Measurements from ENCODE around the gene MEAF6.

Gene MEAF6

DNA sequence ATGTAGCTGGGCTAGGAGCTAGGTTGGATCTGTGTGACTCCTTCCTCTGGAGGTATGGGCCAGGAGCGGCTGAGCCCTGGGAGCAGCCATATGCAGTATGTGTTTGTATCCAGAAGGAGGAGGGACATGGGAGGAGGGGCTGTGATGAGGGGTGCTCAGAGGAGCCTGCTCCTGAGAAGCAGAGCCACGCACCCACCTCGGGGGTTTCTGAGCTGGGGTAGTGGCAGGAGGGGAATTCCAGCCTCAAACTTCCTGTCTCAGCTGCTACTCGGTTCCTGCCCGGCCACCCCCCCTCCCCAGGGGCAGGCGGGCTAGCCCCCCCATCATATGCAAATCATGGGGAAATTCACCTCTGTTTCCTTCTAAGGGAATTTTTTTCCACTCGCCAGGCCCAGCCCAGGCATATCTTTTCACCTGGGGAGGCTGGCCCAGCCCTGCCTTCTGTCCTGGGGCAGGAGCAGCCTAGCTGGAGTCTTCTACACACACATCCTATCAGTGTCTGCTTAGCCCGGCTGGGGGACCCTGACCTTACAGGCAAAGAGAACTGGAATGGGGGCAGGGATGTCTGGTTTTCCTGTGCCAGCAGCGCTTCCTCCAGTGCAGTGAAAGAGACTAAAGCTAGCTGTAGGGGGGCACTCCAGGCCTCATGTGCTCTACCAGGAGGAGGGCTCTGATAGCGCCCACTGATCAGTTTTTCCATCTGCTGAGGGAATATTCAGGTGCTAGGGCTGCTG is 37.2 kb downstream of the MEAF6 start:
- Mint-ChIP-seq H3K4me3 (peak overlapping the region; percentile 90 to 96), H3K27ac (peak overlapping the region; percentile 97), H3K36me3 (peaks cover 63 to 65% of the 10 kb centered on the region in 2 donors), H3K4me1 (peaks cover 50 to 86% of the 10 kb centered on the region in 2 donors), H3K9me3 (no peaks in the 10 kb centered on the region), H3K27me3 (peaks cover 0 to 2% of the 10 kb centered on the region in 2 donors)
- DNase-seq (peak; percentile 87), ATAC-seq (replicated peaks) (peak; percentile 58 to 65)

DNA sequence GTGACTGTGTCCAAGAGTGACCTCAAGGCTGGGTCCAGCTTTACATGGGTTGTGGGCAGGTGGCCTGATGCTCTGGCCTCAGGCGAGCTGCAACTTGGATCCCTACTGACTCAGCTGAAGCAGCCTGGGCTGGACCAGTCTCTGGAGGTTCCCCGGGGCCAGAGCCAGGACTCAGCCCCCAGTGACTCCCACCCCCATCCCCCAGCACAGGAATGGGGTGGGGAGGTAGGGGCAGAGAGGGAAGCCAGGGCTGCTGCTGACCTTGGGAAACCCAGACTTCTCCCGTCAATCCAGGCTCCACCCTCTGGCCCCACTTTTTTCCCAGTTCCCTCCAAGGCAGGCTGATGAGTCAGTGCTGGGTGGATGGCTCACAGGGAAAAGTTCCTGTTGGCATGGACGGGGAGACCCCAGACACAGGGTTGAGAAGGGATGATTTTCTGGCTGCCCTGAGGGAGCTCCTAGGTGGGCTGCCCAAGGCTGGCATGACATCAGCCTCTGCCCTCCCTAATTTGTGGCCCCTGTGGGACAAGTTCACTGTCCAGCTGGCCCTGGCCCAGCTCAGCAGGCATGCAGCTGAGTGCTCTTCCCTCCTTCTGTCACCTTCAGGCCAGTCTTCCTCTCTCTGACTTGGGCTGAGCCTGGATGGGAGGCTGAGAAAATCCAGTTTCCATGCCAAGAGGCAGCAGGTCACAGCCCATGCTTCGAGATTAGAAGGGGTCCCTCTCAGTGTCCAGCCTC is 37.9 kb downstream of the MEAF6 start:
- Mint-ChIP-seq H3K4me1 (peaks cover 53 to 86% of the 10 kb centered on the region in 2 donors), H3K27ac (peak overlapping the region; percentile 97), H3K27me3 (peaks cover 4 to 9% of the 10 kb centered on the region in 2 donors), H3K36me3 (peaks cover 56 to 58% of the 10 kb centered on the region in 2 donors), H3K9me3 (no peaks in the 10 kb centered on the region), H3K4me3 (peak overlapping the region; percentile 90 to 96)
- no peak for DNase-seq
- ATAC-seq (replicated peaks): peak in 1 of 2 donors; percentile 0

DNA sequence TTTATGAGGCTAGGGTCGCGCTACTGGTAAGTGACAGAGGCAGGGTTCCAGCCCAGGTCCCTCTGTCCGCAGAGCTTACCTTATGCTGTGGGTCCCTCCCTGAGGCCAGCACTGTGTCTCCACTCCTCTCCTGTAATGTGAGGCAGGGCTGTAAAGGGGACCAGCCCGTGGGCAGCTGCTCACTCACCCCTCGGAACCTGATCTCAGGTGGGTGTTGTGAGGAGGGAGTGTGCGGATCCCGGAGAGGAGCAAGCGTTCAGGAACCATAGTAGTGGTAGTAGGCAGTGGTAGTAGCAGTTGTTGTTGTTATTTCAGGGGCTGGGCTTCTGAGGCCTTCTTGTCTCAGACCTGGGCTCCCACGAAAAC is 38.5 kb downstream of the MEAF6 start:
- peak overlapping the region; percentile 97 for H3K27ac Mint-ChIP-seq
- peaks cover 51 to 52% of the 10 kb centered on the region in 2 donors for H3K36me3 Mint-ChIP-seq
- peaks cover 7 to 12% of the 10 kb centered on the region in 2 donors for H3K27me3 Mint-ChIP-seq
- peak overlapping the region; percentile 90 to 96 for H3K4me3 Mint-ChIP-seq
- ATAC-seq (replicated peaks) (no peak), DNase-seq (no peak)
- H3K4me1 Mint-ChIP-seq: peaks cover 50 to 84% of the 10 kb centered on the region in 2 donors
- no peaks in the 10 kb centered on the region for H3K9me3 Mint-ChIP-seq

DNA sequence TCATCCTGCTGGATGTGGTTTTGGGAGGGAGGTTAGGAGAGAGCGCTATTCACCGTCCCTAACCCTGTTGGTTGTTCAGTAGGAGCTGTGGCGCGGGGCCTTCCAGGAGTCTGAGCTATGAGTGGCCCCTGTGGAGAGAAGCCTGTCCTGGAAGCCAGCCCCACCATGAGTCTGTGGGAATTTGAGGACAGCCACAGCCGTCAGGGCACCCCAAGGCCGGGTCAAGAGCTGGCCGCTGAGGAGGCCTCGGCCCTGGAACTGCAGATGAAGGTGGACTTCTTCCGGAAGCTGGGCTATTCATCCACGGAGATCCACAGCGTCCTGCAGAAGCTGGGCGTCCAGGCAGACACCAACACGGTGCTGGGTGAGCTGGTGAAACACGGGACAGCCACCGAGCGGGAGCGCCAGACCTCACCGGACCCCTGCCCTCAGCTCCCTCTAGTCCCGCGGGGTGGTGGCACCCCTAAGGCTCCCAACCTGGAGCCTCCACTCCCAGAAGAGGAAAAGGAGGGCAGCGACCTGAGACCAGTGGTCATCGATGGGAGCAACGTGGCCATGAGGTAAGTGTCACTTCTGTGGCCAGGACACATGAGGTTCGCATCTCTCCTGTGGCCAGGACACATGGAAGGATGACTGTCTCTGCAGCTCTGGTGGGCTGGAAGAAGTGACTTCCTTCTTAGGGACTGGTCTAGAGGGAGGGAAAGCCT is 39.0 kb downstream of the MEAF6 start:
- Mint-ChIP-seq H3K4me1 (peaks cover 46 to 79% of the 10 kb centered on the region in 2 donors), H3K4me3 (peak overlapping the region; percentile 90 to 96), H3K27me3 (peaks cover 7 to 12% of the 10 kb centered on the region in 2 donors), H3K36me3 (peaks cover 48 to 50% of the 10 kb centered on the region in 2 donors), H3K27ac (peak overlapping the region; percentile 97), H3K9me3 (no peaks in the 10 kb centered on the region)
- ATAC-seq (replicated peaks) (no peak), DNase-seq (no peak)

DNA sequence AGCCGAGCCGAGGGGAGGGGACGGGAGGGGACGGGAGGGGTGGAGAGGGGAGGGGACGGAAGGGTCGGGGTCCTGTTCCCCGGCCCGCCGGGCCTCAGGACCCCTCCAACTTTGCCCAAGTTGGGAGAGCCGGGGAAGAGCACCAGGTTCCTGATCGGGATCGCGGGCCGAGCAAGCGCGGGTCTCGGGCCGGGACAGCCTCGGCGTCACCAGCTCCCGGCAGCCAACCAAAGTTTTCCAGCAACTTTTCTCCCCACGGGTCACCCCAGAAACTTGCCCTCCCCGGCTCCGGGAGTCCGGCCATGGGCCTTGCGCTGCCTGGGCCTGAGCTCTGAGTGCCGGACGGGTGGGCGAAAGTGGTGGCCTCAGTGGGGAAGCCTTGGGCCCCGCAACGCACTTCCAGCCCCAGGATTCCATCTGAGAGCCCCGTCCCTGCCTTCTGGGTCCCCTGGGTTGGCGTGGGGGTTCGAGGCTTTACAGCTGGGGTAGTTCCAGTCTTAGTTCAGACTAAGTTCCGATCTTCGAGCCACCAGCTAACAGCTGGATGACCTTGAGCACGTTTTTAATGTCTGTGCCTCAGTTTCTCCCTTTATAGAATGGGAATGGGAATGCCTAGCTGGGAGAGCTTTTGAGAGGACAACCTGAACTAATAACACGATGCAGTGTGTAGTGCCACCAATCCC is 39.7 kb downstream of the MEAF6 start:
- peak; percentile 0 to 5 for ATAC-seq (replicated peaks)
- peaks cover 45 to 72% of the 10 kb centered on the region in 2 donors for H3K4me1 Mint-ChIP-seq
- H3K27ac Mint-ChIP-seq: peak overlapping the region; percentile 97
- H3K36me3 Mint-ChIP-seq: peaks cover 43 to 49% of the 10 kb centered on the region in 2 donors
- no peak for DNase-seq
- peaks cover 7 to 12% of the 10 kb centered on the region in 2 donors for H3K27me3 Mint-ChIP-seq
- peak overlapping the region; percentile 90 to 96 for H3K4me3 Mint-ChIP-seq
- H3K9me3 Mint-ChIP-seq: no peaks in the 10 kb centered on the region

DNA sequence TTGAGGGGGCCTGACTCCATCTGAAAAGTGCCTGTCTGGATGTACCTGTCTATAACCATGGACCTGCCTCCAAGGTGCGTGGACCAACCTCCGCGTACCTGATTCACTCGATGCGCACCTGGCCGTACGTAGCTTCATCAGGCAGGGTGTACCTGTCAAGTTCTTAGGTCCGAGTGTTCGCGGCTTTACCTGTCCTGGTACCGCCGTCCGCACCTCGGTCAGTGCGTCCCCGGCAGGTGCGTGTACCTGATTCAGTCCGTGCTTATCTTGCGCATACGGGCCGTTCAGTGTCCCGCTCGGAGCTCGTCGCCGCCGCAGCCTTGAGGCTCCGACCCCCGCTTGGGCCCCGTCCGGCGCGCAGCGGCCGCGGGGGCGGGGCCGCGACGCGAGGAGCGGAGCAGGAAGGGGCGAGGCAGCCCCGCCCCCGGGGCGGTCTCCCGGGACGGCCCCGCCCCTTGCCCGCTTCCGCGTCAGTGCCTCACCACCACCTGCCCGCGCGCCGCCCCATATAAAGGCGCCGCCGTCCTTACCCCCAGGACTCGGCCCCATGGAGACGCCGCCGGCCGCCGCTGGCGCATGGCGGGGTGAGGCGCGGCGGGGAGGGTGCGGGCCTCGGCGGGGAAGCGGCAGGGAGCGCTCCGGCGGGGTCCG is 40.4 kb downstream of the MEAF6 start, which contains the start of gene ZC3H12A:
Gene ZC3H12A, plus strand, starts transcription at position 535 of the 651 bp plus-strand sequence. CDS start 917 bp downstream, outside the sequence.
- Mint-ChIP-seq H3K36me3 (peaks cover 37 to 42% of the 10 kb centered on the region in 2 donors), H3K4me3 (peak within 1 kb of the TSS; percentile 90 to 96), H3K4me1 (peaks cover 46 to 72% of the 10 kb centered on the region in 2 donors), H3K27ac (peak within 1 kb of the TSS; percentile 97), H3K27me3 (peaks cover 7 to 17% of the 10 kb centered on the region in 2 donors), H3K9me3 (no peaks in the 10 kb centered on the region)
- ATAC-seq (replicated peaks) (peak; percentile 61 to 73), DNase-seq (peak; percentile 89)

DNA sequence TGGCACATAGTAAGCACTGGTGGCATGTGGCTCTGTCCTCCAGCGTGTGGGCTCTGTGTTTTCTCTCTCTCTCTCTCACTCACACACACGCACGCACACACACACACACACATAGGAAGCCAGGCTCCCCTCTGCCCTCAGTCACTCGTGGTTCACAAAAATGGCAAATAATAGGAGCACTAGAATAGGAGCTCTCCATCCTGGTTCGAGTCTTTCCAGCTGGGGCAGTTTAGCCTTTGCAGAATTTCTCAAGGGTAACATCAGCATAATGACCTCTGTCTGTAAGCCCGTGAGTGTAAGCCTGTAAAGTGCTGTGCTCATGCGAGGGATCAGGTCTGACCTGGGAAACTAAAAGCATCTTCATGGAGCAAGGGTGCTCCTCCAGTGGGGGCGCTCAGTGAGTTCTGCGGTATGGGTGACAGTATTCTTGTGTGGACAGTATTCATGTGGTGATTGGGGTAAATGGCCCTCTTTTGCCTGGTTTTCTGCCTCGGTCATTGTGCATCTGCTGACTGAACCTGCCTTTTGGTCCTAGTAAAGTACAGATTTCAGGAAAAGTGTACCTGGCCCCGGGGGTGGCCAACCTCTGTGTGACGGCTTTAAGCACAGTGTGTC is 41.0 kb downstream of the MEAF6 start:
- peak overlapping the region; percentile 63 for H3K27ac Mint-ChIP-seq
- peaks cover 33 to 36% of the 10 kb centered on the region in 2 donors for H3K36me3 Mint-ChIP-seq
- H3K9me3 Mint-ChIP-seq: no peaks in the 10 kb centered on the region
- ATAC-seq (replicated peaks) (no peak), DNase-seq (no peak)
- H3K27me3 Mint-ChIP-seq: peaks cover 7 to 17% of the 10 kb centered on the region in 2 donors
- H3K4me1 Mint-ChIP-seq: peaks cover 43 to 66% of the 10 kb centered on the region in 2 donors
- H3K4me3 Mint-ChIP-seq: peak overlapping the region; percentile 90 to 96

DNA sequence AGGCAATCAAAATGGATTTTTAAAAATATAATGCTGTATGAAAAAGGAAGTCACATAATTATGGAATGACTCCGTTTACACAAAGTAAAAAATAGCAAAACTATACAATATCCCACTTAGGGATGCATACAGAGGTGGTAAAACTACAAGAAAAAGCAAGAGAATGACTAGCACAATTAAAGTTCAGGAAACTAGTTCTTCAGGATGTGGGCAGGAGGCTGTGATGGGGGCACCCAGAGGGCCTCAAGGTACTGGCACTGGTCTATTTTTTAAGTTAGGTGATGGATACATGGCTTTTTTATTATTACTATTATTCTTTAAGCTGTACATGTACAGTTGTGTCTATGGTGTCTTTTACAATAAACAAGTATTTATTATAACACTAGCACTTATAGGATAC is 41.6 kb downstream of the MEAF6 start:
- Mint-ChIP-seq H3K9me3 (no peaks in the 10 kb centered on the region), H3K4me1 (peaks cover 42 to 60% of the 10 kb centered on the region in 2 donors), H3K36me3 (peaks cover 29 to 31% of the 10 kb centered on the region in 2 donors), H3K27ac (no peak overlapping the region), H3K4me3 (no peak overlapping the region), H3K27me3 (peaks cover 7 to 17% of the 10 kb centered on the region in 2 donors)
- DNase-seq (no peak), ATAC-seq (replicated peaks) (no peak)

DNA sequence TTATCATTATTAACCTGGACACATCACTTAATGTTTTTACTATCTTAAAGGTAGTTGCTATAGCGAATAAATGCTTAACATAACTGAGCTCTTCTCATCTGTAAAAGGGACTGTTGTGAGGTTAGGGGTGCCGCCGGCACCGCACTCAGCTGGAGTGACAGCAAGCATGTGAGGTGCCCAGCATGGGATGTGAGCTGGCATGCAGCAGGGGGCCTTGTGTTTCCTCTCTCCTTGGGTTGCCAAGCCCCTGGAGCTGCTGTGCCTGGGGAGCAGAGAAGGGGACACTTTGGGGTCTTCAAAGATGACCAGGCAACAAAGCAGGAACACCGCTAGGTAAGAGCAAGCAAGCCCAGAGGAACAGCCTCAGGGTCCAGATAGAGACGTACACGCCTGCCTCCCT is 42.3 kb downstream of the MEAF6 start:
- H3K36me3 Mint-ChIP-seq: peaks cover 23 to 24% of the 10 kb centered on the region in 2 donors
- H3K4me3 Mint-ChIP-seq: peak overlapping the region in 1 of 2 donors; percentile 8
- DNase-seq: no peak
- H3K27ac Mint-ChIP-seq: no peak overlapping the region
- peaks cover 7 to 17% of the 10 kb centered on the region in 2 donors for H3K27me3 Mint-ChIP-seq
- no peak for ATAC-seq (replicated peaks)
- no peaks in the 10 kb centered on the region for H3K9me3 Mint-ChIP-seq
- peaks cover 38 to 53% of the 10 kb centered on the region in 2 donors for H3K4me1 Mint-ChIP-seq

DNA sequence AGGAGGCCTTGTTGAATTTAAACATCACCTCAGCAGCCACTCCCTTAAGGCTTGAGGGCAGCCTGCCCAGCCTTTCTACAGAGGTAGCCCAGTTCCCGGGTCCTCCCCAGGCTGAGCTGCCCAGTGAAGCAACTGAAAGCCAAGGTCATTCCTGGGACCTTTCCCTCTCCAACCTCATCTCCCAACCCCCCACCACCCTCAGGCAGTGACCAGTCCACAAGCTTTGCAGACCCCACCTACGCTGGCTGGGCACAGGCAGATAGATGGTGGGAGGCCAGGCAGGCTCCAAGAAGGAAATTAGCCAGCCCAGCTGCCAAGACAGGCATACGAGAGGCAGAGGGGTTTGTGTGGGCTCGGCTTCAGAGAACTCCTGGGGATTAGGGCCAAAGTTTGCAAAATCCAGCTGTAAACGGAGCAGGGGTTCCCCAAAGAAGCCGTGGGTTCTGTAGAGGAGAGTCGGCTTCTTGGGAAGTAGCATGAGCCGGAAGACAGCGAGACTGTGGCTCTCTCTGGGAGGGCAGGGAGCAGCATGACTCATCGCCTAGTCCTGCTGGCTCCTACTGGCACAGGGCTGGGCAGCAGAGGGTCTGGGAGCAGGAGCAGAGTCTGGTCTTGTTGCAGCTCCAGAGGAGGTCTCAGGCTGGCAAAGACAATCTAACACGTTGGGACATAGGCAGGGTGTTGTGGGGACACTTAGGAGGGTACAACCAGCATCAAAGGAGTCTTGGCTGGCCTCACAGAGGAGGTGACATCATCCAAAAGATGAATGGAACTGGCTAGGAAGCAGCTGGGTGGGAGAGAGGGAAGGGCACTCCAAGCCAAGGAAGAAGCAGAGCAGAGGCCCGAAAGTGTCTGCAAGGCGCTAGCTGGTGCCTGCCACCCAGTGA is 43.0 kb downstream of the MEAF6 start:
- Mint-ChIP-seq H3K36me3 (peaks cover 16 to 18% of the 10 kb centered on the region in 2 donors), H3K4me3 (peak overlapping the region; percentile 10 to 35), H3K4me1 (peaks cover 35 to 47% of the 10 kb centered on the region in 2 donors), H3K9me3 (no peaks in the 10 kb centered on the region), H3K27ac (no peak overlapping the region), H3K27me3 (peaks cover 7 to 17% of the 10 kb centered on the region in 2 donors)
- DNase-seq (no peak), ATAC-seq (replicated peaks) (no peak)

DNA sequence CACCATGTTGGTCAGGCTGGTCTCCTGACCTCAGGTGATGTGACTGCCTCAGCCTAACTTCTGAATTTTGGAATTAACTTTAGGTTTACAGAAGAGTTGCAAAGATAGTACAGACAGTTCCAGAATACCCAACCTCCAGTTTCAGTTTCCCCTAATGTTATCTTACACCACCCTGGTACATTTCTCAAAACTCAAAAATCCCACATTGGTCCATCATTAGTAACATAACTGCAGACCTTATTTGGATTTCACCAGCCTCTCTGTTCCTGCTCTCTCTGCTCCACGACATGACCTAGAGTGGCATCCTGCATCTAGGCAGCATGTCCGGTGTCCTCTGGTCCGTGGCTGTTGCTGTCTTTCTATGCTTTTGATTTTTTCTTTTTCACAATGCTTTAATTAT is 45.2 kb downstream of the MEAF6 start:
- H3K9me3 Mint-ChIP-seq: no peaks in the 10 kb centered on the region
- H3K27ac Mint-ChIP-seq: no peak overlapping the region
- no peaks in the 10 kb centered on the region for H3K36me3 Mint-ChIP-seq
- DNase-seq: no peak
- H3K4me3 Mint-ChIP-seq: no peak overlapping the region
- ATAC-seq (replicated peaks): no peak
- peaks cover 30 to 34% of the 10 kb centered on the region in 2 donors for H3K4me1 Mint-ChIP-seq
- H3K27me3 Mint-ChIP-seq: peaks cover 7 to 17% of the 10 kb centered on the region in 2 donors

DNA sequence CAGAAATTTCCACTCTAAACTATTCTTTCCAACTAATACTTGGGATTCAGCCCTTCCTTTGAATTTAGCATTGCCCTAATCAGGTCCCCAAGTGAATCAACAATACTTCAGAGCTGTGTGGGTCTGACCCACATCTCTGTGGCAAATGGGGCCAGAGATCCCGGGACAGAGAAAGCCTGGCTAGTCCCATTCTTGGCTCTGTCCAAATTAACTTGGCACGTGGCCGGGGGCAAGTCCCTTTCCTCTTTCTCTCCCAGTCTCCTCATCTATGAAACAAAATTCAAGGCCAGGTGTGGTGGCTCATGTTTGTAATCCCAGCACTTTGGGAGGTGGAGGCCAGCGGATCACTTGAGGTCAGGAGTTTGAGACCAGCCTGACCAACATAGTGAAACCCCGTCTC is 46.5 kb downstream of the MEAF6 start:
- H3K4me3 Mint-ChIP-seq: no peak overlapping the region
- no peak for ATAC-seq (replicated peaks)
- H3K9me3 Mint-ChIP-seq: no peaks in the 10 kb centered on the region
- DNase-seq: no peak
- peaks cover 7 to 17% of the 10 kb centered on the region in 2 donors for H3K27me3 Mint-ChIP-seq
- H3K4me1 Mint-ChIP-seq: peaks cover 22 to 25% of the 10 kb centered on the region in 2 donors
- no peak overlapping the region for H3K27ac Mint-ChIP-seq
- H3K36me3 Mint-ChIP-seq: no peaks in the 10 kb centered on the region

Data from stimulated activated naive B cell treated with anti-CD40 and anti-IgM and Interleukin-4, amounts not matched to agents 10 μg/mL and 1 μg/mL and 100 μg/mL, for 72 hours (primary cell).